Body of pancreas (tissue), 4 donors: Measurements from ENCODE around the gene ATP5PO. TPM values are rescaled to one million over a fixed set of nuclear protein-coding genes. Genes with fewer than 3 reads are reported as not detected.
"Not testable (repeated sequence)": the region's sequence is repeated elsewhere in the genome, so short reads cannot be mapped to it uniquely, and the experiment has no call there.

Experiments used
- ATAC-seq: fragments of 150-250 bp; one replicate; pipeline ENCODE4 v1.9.1; 2016
- DNase-seq, 4 donors: peaks; one replicate each; pipeline ENCODE4 v3.0.0-alpha.2; 2019
- H3K27ac ChIP-seq, 4 donors: fragments of 200-600 bp; sonication (generic); 1 replicate in 3 of 4; 2 replicates in 1 of 4; pipeline versions ENCODE4 v1.5.1 to v1.6.1; 2016 to 2019; ENCODE audit warnings: mild to moderate bottlenecking in 1 of 4, mixed read lengths in 1 of 4, moderate library complexity in 1 of 4
- H3K27me3 ChIP-seq, 2 donors: fragments of 200-600 bp; sonication (generic); one replicate each; pipeline ENCODE4 v1.6.0; 2016; ENCODE audit warnings: mild to moderate bottlenecking in 1 of 2
- H3K36me3 ChIP-seq, 2 donors: fragments of 200-600 bp; sonication (generic); replicated peaks in 1 of 2; 2 replicates each; pipeline ENCODE4 v1.5.1; 2016; ENCODE audit warnings: low read depth in 2 of 2; ENCODE audit not compliant: insufficient read depth in 1 of 2
- H3K4me1 ChIP-seq: fragments of 200-600 bp; sonication (generic); one replicate; pipeline ENCODE4 v1.6.0; 2016
- H3K4me3 ChIP-seq, 2 donors: fragments of 200-600 bp; sonication (generic); 1 replicate in 1 of 2; 2 replicates in 1 of 2; pipeline ENCODE4 v1.5.1; 2016 to 2019
- H3K9me3 ChIP-seq, 3 donors: fragments of 200-600 bp; sonication (generic); 1 replicate in 2 of 3; 2 replicates in 1 of 3; pipeline ENCODE4 v1.5.1; 2016
- POLR2A ChIP-seq, 3 donors: fragments of 450-650 bp; IDR thresholded peaks; one replicate each; pipeline ENCODE4 v1.6.1; 2016; ENCODE audit warnings: antibody characterized with exemption in 3 of 3, mild to moderate bottlenecking in 2 of 3
- WGBS, 2 donors: methylation state at CpG; one replicate each; pipeline ENCODE4 v1.1.5; 2017; 5-methylcytosine and 5-hydroxymethylcytosine counted together
- intact Hi-C: fragments of 100-400 bp; cut with DNase I; formaldehyde crosslinking; loops from one replicate; pipeline ENCODE4 v1.15.1; 2023
- total RNA-seq, 2 donors: library from RNA; depleted of rRNA; stranded (reverse); fragments of >200 nt; gene quantifications; one replicate each; pipeline ENCODE4 v1.1.0, GENCODE V29; 2016
- TF ChIP-seq, protein P1 (sequence below), 7 experiments: fragments of 450-650 bp in 4 of 7; fragments of 200-600 bp in 3 of 7; sonication (generic) in 3 of 7; IDR thresholded peaks; one replicate each; pipeline ENCODE4 v1.5.1; 2016 to 2019; ENCODE audit warnings: antibody characterized with exemption in 7 of 7

ATP5PO gene
- total RNA-seq, 2 donors from 2014 or later = 79.1 to 85.0 TPM

DNA sequence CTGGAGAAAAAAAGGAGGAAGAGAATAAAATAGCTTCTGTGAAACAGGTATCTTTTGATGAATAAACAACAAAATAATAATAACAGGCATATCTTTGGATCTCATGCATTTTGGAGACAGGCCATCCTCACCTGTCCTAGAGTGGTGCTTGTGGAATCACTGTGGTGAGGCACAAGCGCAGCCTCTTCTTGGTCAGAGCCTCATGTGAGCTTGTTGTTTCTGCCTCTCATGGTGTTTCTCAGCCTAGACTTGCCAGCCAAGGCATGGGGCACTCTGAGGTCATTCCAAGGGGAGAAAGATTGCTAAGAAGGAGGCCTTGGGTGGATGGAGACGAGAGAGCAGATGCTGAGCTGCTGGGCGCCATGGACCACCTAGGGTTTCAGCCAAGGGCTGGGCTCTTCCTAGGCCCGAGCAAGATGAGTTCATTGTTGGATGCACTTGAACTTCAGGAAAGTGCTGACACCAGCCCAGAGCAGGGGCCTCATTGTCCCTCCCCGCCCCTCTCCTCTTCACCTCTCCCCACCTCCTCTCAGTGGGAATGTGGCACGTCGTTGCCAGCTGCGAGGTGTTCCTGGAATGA lies 49.5 kb downstream of the ATP5PO start:
- ATAC-seq = no peak

DNA sequence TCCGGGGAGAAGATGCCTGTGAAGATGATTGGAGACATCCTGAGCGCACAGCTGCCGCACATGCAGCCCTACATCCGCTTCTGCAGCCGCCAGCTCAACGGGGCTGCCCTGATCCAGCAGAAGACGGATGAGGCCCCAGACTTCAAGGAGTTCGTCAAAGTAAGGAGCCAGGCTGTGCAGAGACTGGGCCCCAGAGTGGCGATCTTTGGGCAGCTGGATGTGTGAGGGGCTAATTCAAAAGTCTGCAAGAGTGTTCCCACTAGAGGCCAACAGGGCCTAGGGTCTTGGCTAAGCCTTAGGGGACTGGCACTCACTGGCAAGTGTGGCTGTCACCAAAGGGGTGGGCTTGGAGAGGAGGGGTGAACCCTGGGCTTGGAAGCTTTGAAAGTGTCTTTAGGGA lies 50.4 kb downstream of the ATP5PO start:
- no peak for ATAC-seq
- no peaks in the 10 kb centered on the region for H3K27me3 ChIP-seq
- no peaks in the 10 kb centered on the region for H3K9me3 ChIP-seq
- 80 to 87% methylated on average over 8 to 9 of the region's 9 CpGs for WGBS, 2 donors
- TF ChIP-seq, protein P1, sequence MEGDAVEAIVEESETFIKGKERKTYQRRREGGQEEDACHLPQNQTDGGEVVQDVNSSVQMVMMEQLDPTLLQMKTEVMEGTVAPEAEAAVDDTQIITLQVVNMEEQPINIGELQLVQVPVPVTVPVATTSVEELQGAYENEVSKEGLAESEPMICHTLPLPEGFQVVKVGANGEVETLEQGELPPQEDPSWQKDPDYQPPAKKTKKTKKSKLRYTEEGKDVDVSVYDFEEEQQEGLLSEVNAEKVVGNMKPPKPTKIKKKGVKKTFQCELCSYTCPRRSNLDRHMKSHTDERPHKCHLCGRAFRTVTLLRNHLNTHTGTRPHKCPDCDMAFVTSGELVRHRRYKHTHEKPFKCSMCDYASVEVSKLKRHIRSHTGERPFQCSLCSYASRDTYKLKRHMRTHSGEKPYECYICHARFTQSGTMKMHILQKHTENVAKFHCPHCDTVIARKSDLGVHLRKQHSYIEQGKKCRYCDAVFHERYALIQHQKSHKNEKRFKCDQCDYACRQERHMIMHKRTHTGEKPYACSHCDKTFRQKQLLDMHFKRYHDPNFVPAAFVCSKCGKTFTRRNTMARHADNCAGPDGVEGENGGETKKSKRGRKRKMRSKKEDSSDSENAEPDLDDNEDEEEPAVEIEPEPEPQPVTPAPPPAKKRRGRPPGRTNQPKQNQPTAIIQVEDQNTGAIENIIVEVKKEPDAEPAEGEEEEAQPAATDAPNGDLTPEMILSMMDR (IDR thresholded peaks at IDR 0.05) = no peak
- TF ChIP-seq POLR2A (IDR thresholded peaks at IDR 0.05) = no peak
- H3K27ac ChIP-seq = no peak overlapping the region
- H3K36me3 ChIP-seq = no peaks in the 10 kb centered on the region
- no peaks in the 10 kb centered on the region for H3K4me1 ChIP-seq
- intact Hi-C loops = no loop called here
- H3K4me3 ChIP-seq = no peak overlapping the region
- DNase-seq = no peak

More for the DNA sequence above, 49.5 kb downstream of the ATP5PO start:
- H3K9me3 ChIP-seq = no peaks in the 10 kb centered on the region
- no peaks in the 10 kb centered on the region for H3K4me1 ChIP-seq
- intact Hi-C loops = no loop called here
- no peak for TF ChIP-seq POLR2A (IDR thresholded peaks at IDR 0.05)
- TF ChIP-seq, protein P1 (IDR thresholded peaks at IDR 0.05) = no peak
- WGBS, 2 donors = 54 to 78% methylated on average over 4 to 7 of the region's 8 CpGs
- H3K27me3 ChIP-seq = no peaks in the 10 kb centered on the region
- no peak overlapping the region for H3K4me3 ChIP-seq
- DNase-seq = no peak
- H3K27ac ChIP-seq = no peak overlapping the region
- no peaks in the 10 kb centered on the region for H3K36me3 ChIP-seq

DNA sequence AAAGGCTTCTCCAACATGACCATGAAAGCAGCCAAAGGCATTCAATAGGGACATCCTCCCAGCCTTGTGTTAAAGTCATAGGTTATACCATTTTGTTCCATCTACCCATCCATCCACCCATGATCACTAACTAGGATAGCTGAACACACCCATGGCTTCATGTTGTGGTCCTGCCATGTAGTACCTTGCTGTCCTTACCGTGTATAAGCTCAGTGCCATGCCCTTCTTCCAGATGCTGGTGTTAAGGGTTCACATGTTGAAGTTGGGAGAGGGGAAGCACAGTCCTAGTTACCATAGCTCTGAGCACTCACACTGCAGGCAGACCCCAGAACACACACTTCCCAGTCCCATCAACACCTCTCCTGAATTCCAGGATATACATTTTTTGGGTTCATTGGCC lies 51.5 kb downstream of the ATP5PO start:
- no peaks in the 10 kb centered on the region for H3K27me3 ChIP-seq
- DNase-seq (no peak), ATAC-seq (no peak)
- H3K4me3 ChIP-seq = no peak overlapping the region
- H3K9me3 ChIP-seq = no peaks in the 10 kb centered on the region
- TF ChIP-seq, protein P1 (IDR thresholded peaks at IDR 0.05) = no peak
- no peak for TF ChIP-seq POLR2A (IDR thresholded peaks at IDR 0.05)
- H3K36me3 ChIP-seq = no peaks in the 10 kb centered on the region
- no peaks in the 10 kb centered on the region for H3K4me1 ChIP-seq
- WGBS, 2 donors = 33 to 50% methylated on average over 1 of the region's 1 CpG
- no peak overlapping the region for H3K27ac ChIP-seq
- intact Hi-C loops = no loop called here

DNA sequence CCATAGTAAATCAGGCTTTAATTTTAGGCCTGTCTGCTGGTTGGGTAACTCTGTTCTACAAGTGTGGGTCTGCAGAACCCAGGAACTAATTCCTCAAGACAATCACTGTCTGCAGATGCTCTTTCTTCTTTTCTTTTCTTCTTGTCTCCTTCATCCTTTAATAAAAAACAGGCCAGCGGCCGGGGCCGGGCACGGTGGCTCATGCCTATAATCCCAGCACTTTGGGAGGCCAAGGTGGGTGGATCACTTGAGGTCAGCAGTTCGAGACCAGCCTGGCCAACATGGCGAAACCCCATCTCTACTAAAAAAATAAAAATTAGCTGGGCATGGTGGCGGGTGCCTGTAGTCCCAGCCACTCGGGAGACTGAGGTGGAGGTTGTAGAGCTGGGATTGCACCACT lies 52.4 kb downstream of the ATP5PO start:
- H3K27me3 ChIP-seq, H3K36me3 ChIP-seq, H3K27ac ChIP-seq, intact Hi-C loops, H3K4me1 ChIP-seq, H3K9me3 ChIP-seq, H3K4me3 ChIP-seq, ATAC-seq, DNase-seq: not testable (repeated sequence)
- 63 to 89% methylated on average over 6 to 8 of the region's 8 CpGs for WGBS, 2 donors

DNA sequence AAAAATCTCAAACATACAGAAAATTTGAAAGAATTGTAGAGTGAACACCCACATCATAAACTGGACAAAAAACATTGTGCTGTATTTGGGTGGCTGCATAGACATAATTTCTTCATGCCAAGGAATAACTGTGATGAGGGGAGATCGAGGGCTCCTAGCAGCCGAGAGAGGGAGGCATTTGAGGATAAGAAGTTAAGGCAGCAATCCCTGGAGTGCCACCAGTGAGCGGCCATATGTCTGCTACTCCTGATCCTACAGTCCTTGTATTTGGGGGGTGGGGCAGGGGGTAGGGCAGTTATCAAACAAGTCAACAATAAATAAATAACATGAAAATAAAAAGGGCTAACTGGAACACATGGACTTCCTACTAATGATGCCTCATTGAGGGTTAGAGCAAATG lies 54.5 kb downstream of the ATP5PO start:
- DNase-seq (no peak), ATAC-seq (no peak)
- no peaks in the 10 kb centered on the region for H3K9me3 ChIP-seq
- TF ChIP-seq, protein P1 (IDR thresholded peaks at IDR 0.05) = no peak
- no peak for TF ChIP-seq POLR2A (IDR thresholded peaks at IDR 0.05)
- WGBS, 2 donors = 76 to 88% methylated on average over 3 of the region's 3 CpGs
- H3K27me3 ChIP-seq = no peaks in the 10 kb centered on the region
- no peaks in the 10 kb centered on the region for H3K4me1 ChIP-seq
- H3K36me3 ChIP-seq = no peaks in the 10 kb centered on the region
- intact Hi-C loops = no loop called here
- H3K4me3 ChIP-seq = no peak overlapping the region
- H3K27ac ChIP-seq = no peak overlapping the region
